ENCODE results near the gene MRPS31. TPM values are rescaled to one million over a fixed set of nuclear protein-coding genes. Genes with fewer than 3 reads are reported as not detected.

MRPS31 gene
- total and polyA plus RNA-seq, 2 donors (not counting 3 experiments of a cell fraction or from before 2014, with no cell fraction given): 7.6 to 17.8 TPM

DNA sequence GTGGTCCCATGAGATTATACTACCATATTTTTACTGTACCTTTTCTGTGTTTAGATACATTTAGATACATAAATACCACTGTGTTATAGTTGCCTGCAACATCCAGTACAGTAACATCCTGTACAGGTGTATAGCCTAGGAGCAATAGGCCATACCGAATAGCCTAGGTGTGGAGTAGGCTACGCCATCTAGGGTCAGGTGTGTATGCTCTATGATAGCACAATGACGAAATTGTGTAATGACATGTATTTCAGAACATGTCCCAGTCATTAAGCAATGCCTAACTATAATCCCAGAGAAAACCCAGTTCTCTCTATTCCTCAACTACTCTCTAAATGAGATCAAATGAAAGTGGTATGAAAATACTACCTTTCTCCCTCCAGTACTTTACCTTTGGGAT lies 22.3 kb upstream of the MRPS31 start:
- no peak overlapping the region for H3K9ac ChIP-seq (replicated peaks; ENCODE audit: extremely low read depth, insufficient read depth, low read length)

More for the DNA sequence above, 22.3 kb upstream of the MRPS31 start:
- intact Hi-C loops (cut with micrococcal nuclease) (no loop called here), dilution Hi-C loops (cut with MboI; ENCODE audit: extremely low pct_ligation_motif_present, low sequenced_read_pairs) (no loop called here)
- CTCF ChIA-PET: no interaction called here
- no TSS peak for BruUV-seq (replicated peaks)
- no peaks in the 10 kb centered on the region for H3K4me1 ChIP-seq (ENCODE audit: control insufficient read depth, extremely low read depth, insufficient read depth, low read length)
- no peak overlapping the region for H3K4me3 ChIP-seq (replicated peaks in 1 of 3; ENCODE audit: insufficient read depth in 1 of 3, low read depth in 1 of 3, low read length in 3 of 3)
- no peak overlapping the region for H2AFZ ChIP-seq (ENCODE audit: low read depth, low read length)
- H3K27ac ChIP-seq (ENCODE audit: insufficient read depth, low read depth, low read length): no peak overlapping the region
- POLR2A ChIA-PET: no interaction called here
- no peaks in the 10 kb centered on the region for H3K9me1 ChIP-seq (replicated peaks; ENCODE audit: control insufficient read depth, extremely low read depth, insufficient read depth, low read length)
- no peaks in the 10 kb centered on the region for H3K27me3 ChIP-seq (ENCODE audit: control insufficient read depth in 2 of 2, insufficient read depth in 2 of 2, low read length in 2 of 2)
- H3K36me3 ChIP-seq (ENCODE audit: control insufficient read depth in 2 of 2, extremely low read depth in 1 of 2, insufficient read depth in 2 of 2, low read length in 2 of 2): peaks cover 0 to 3% of the 10 kb centered on the region in 2 experiments
- TF ChIP-seq JUN (IDR thresholded peaks at IDR 0.05; ENCODE audit: borderline replicate concordance, insufficient read depth, insufficient read length, low read depth) (no peak), MAX (IDR thresholded peaks at IDR 0.05; ENCODE audit: insufficient read depth, insufficient read length) (no peak), EZH2 (IDR thresholded peaks at IDR 0.05; ENCODE audit: borderline replicate concordance, low read depth, low read length, severe bottlenecking) (no peak), CTCF (IDR thresholded peaks at IDR 0.05; ENCODE audit: extremely low read depth in 1 of 2, insufficient read depth in 1 of 2, low read depth in 1 of 2, low read length in 2 of 2) (no peak), GATA2 (IDR thresholded peaks at IDR 0.05; ENCODE audit: insufficient read depth, insufficient read length, low read depth, low read length) (no peak)
- no peaks in the 10 kb centered on the region for H4K20me1 ChIP-seq (replicated peaks; ENCODE audit: control insufficient read depth, extremely low read depth, insufficient read depth, low read length)
- no peak overlapping the region for H3K4me2 ChIP-seq (ENCODE audit: insufficient read depth, low read length)
- no peak for FAIRE-seq
- H3K79me2 ChIP-seq (ENCODE audit: control insufficient read depth, insufficient read depth, low read length): peaks cover 3% of the 10 kb centered on the region
- DNase-seq (ENCODE audit: low read depth, low spot score): no peak
- H3K9me3 ChIP-seq (replicated peaks; ENCODE audit: control insufficient read depth, insufficient read depth, low read length): no peaks in the 10 kb centered on the region

All from endothelial cell of umbilical vein (primary cell).